Fibroblast of the aortic adventitia (primary cell): Measurements from ENCODE around the gene COBLL1. TPM values are rescaled to one million over a fixed set of nuclear protein-coding genes. Genes with fewer than 3 reads are reported as not detected.

Experiments used
- DNase-seq: peaks from one replicate; pipeline ENCODE4 v3.0.0-alpha.2; 2010; ENCODE audit warnings: low read depth
- H3K4me3 ChIP-seq: 2 replicates; pipeline ENCODE4 v1.5.1; 2011; ENCODE audit warnings: low read depth, mild to moderate bottlenecking, control low read depth, low read length, moderate library complexity
- CTCF ChIP-seq: IDR thresholded peaks from 2 replicates; pipeline ENCODE4 v1.5.1; 2011; ENCODE audit warnings: mild to moderate bottlenecking, low read length, control low read depth, inconsistent platforms; ENCODE audit not compliant: insufficient read depth
- total RNA-seq: library from RNA; depleted of rRNA; stranded (reverse); fragments of >200 nt; gene quantifications from 2 replicates; pipeline ENCODE4 v1.2.3, GENCODE V29; 2012; ENCODE audit warnings: low replicate concordance

Gene COBLL1
- total RNA-seq, 1 donor = 18.4 TPM

DNA sequence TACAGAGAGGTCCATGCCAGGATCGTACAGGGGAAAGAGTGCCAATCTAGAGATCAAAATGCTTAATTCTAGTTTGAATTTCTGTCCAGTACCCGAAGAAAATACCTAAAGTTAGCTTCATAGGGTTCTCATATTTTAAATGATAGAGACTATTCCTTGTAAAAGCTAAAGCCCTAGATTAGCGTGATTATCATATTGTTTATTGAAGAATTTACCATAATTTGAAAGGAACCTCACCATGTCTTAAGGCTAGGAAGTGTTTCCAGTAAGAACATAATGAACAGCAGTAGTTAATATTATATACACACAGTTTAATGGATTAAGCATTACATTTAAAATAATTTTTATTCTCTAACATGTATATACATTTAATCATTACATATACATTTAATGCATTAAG lies 68.5 kb downstream of the COBLL1 start:
- TF ChIP-seq CTCF = no peak
- DNase-seq = no peak
- H3K4me3 ChIP-seq = no peak overlapping the region

DNA sequence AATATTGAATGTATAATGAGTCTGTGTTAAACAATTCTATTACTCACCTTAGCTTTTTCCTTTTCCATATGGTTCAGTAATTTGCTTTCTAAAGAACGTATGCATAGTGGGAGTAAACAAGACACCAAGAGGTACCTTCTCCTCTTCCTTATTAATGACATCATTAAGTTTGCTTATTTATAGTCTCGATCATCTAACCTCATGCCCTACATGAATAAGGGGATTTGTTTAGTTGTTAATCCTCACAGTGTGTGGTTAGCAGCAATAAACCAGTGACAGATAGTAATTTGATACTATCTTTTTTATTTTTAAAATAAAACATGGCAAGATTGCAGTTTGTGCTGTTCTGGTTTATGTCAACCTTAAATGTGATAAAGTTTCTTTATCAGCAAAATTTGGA lies 69.7 kb downstream of the COBLL1 start:
- no peak for TF ChIP-seq CTCF
- no peak for DNase-seq
- H3K4me3 ChIP-seq = no peak overlapping the region

DNA sequence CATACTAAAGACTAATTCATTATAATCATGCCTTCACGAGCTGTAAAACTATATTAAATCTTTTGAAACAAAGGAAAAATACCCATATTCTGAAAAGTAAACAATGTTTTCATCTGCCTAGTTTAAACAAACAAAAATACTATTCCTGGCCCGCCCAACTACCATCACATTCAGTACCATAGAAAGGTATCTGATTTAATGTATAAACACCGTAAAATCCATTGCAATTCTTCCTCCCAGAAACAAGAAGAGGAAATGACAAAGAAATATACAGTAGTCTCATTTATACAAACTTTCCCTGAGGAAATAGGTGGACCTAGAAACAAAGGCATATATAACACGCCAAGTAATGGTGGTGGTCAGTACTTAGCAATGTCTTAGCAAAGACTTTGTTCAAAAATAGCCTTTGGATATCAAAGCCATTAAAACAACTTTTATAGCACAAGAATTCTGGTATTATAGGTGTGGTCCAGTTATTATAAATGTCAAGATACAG lies 71.2 kb downstream of the COBLL1 start:
- H3K4me3 ChIP-seq = no peak overlapping the region
- no peak for DNase-seq
- no peak for TF ChIP-seq CTCF

GRCh38 chr2:164766954-164767320 lies 74.7 kb downstream of the COBLL1 start:
- no peak overlapping the region for H3K4me3 ChIP-seq
- TF ChIP-seq CTCF = no peak
- DNase-seq = no peak

DNA sequence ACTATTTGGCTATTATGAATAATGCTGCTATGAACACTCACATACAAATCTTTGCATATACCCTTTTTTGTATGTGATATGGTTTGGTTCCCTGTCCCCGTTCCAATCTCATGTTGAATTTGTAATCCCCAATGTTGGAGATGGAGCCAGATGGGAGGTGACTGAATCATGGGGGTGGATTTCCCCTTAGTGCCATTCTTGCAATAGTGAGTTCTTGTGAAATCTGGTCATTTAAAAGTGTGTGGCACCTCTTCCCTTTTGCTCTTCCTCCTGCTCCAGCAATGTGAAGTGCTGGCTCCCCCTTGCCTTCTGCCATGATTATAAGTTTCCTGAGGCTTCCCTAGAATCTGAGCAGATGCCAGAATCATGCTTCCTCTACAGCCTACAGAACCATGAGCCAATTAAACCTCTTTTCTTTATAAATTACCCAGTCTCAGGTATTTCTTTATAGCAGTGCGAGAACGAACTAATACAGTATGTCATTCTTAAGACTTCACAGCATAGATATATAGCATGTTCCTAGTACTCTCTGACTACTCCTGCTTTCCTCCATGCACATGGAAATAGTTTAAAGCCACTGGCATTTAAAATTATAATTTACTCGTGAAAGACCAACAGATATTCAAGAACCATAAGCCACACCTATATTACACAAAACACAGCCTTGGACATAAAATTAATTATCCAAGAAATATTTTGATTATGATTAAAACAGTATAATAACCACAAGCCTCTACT lies 75.2 kb downstream of the COBLL1 start:
- no peak overlapping the region for H3K4me3 ChIP-seq
- no peak for TF ChIP-seq CTCF
- DNase-seq = no peak

- no peak overlapping the region for H3K4me3 ChIP-seq
- DNase-seq = peak; percentile 49
- TF ChIP-seq CTCF = no peak
These were observed 76.6 kb downstream of the COBLL1 start for GRCh38 chr2:164764996-164765395.

GRCh38 chr2:164764474-164764873 lies 77.1 kb downstream of the COBLL1 start:
- no peak for DNase-seq
- TF ChIP-seq CTCF = no peak
- H3K4me3 ChIP-seq = no peak overlapping the region
